NCI-H446 treated with DMSO at 0.1 percent for 48 hours (cell line): ENCODE measurements around the gene MAP3K3.

Experiments
- DNase-seq: peaks from one replicate; lab custom pipeline; 2025; lab: John Stamatoyannopoulos, UW

MAP3K3 gene

GRCh38 chr17:63652106-63652505 lies 29.9 kb downstream of the MAP3K3 start:
- no peak for DNase-seq

GRCh38 chr17:63653050-63653449 lies 30.8 kb downstream of the MAP3K3 start:
- no peak for DNase-seq

- no peak for DNase-seq
Measured at GRCh38 chr17:63657786-63658185, 35.6 kb downstream of the MAP3K3 start.

DNA sequence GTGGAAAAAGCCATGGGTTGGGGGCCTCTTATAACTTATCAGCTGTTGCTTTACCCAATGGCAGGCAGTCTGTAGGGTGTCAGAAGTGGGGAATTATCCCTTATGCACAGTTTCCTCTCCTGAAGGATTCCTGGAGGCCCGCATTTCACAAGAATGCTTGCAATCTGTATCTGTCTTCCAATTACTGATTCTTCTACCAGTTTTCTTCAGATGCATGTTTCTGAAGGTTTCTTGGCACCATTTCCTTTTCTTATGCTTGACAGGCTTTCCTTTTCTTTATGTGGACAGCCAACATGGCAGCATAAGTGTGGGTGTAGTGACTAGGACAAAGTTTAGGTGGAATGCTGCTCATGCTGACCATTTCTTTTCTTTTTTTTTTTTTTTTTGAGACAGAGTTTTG lies 36.1 kb downstream of the MAP3K3 start:
- no peak for DNase-seq

DNA sequence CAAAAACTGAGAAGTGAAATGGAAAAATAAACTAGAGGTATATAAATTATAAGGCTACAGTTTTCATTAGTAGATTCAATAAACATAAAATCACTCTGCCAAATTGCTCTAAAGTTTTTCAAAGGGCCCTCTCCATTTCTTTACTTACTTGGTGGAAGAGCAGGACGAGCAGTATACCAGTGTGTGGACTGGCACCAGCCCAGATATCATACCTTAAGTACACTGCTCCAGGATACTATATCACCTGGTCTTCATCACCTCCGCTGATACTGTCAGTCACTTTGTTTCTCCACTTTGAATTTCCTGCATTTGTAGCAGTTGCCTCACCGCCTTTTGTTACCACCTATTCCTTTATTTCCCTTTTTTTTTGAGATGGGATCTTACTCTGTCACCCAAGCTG lies 37.6 kb downstream of the MAP3K3 start:
- no peak for DNase-seq

DNA sequence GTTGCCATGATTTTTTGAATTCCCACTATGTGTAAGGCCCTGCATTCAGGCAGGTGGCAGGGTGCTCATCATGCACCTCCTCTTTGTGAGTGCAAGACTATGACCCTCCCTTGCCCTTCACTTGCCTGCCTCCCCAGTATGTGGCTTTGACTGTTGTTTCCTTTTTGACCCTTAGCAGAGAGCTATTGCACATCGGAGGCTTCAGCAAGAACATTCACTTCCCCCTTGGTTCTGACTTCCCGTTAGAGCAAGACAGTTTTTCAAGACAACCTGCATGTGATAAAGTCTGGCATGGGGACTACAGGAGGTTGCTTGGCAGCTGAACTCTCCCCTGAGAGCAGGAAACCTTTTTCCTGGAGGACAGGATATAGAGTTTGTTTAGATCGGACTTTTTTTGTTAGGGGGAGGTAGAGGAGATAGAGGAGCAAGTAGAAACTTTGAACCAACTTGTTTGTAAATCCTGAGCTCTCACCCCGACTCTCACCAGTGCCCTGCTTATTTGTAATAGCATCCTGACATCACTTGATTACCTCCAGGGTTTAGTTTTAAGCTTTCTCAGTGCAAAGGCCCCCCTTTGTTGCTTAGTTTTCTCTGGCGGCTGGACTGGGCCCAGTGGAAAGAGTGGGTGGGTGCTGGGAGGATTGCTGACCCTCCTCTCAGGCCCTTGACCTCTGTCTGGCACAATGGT lies 43.5 kb downstream of the MAP3K3 start:
- DNase-seq, result no peak

GRCh38 chr17:63672856-63673255 lies 50.6 kb downstream of the MAP3K3 start:
- no peak for DNase-seq

DNA sequence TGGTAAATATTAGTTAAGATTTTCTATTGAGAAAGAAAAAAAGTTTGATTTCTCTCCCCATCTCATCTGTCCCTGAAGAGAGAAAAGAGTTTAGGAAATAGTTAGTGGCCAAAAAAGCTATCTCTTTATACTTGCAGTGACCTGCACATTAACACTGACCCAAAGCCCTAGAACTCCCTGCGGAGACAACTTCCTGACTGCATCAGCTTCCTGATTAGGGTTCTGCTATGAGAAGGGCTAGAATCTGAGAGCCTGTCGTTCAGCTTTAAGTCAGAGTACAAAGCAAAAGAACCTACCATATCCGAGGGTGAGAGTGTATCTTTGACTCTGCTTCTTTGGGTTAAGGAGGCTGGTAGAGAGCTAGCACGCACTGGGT lies 53.0 kb downstream of the MAP3K3 start:
- DNase-seq, result no peak

DNA sequence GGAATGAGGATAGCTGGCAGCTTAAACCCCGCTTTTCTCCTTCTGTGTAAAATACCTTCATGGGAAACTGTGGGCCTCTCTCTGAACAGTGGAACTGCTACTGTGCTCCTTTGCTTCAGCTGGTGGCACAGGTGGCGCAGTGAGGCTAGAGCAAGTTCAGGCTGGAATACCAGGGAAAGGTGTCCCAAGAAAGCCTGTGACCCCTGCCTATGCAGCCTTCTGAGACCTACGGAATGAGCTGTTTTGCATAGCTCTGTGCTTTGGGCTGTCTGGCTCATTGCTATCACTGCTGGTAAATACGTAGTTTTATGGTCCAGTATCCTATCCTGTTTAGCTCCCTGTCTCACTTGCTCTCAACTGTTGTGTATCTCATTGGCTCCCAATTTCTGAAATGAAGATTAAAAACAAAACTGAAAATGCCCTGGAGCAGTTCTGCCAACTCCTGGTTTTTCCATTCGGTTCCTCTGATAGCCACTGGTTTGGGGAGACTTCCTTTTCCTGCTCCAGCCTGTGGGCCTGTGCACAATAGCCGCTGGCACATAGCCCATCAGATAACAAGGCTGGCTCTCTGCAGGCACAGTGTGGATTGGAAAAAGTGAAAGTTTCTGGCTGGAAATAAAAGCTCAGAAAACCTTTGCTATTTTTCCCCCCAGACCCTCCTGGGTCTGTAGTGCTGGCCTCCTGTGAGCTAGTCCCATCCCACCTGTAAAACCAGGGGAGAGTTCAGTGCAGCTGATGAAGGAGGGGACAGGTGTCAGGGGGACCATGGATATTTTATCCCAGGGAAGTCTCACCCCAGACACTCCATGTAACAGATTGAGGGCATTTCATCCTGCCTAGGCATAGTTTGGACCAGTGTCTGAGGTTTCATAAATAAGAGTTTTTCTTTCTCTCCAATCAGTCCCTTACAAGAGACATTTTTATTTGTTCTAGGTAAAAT lies 53.7 kb downstream of the MAP3K3 start:
- DNase-seq, result no peak

DNA sequence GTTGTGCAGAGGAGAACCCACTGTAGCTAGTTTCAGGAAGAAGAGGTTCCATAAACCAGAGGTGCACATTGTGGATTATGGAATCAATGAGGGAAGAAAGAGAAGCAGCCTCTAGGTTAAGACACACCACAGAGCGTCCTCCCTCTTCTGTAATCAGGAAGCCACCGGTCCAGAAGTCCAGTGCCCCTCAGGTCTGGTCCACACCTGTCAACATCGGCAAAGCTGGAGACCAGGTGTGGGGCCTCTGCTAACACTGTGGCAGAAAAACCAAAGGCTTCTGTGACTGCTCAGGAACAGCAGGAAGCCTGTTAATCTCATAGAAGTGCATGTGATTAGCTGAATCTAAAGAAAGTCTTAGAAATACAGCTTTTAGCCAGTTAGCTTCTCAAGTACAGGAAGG lies 54.4 kb downstream of the MAP3K3 start:
- DNase-seq, result no peak

DNA sequence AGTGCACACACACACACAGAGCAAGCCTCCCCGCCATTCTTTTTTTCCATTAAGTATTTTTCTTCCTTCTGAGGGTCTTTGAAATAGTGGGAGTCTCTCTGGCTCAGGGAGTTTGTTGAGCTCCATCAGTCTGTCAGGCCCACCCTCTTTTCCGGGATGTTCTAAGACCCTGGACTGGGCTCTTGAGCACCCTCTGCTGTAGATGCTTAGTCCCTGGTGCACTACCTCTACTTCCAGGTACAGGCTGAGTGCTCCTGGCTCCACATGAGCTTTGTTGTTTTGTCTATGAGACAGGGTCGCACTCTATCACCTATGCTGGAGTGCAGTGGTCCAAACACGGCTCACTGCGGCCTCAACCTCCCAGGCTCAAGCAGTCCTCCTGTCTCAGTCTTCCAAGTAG lies 57.0 kb downstream of the MAP3K3 start:
- DNase-seq, result no peak

GRCh38 chr17:63680700-63681099 lies 58.5 kb downstream of the MAP3K3 start:
- DNase-seq, result no peak

DNA sequence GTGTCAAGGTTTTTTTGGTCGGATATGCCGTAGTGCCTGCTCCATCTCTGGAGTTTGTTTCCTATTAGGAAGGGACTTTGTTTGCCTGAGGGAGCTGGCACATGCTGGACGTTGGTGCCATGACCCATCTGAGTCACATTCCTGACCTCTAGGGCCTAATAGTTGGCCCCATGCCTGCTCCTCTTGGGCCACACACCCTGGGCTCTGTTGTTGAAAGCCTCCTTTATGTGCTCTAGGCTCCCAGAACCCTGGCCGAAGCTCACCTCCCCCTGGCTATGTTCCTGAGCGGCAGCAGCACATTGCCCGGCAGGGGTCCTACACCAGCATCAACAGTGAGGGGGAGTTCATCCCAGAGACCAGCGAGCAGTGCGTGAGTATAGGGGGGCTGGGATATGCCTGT lies 59.3 kb downstream of the MAP3K3 start:
- DNase-seq, result no peak

GRCh38 chr17:63682441-63682840 lies 60.2 kb downstream of the MAP3K3 start:
- DNase-seq, result no peak

- DNase-seq, result no peak
Measured at GRCh38 chr17:63682981-63683380, 60.8 kb downstream of the MAP3K3 start.

GRCh38 chr17:63685041-63685440 lies 62.8 kb downstream of the MAP3K3 start:
- peak; percentile 82 for DNase-seq

DNA sequence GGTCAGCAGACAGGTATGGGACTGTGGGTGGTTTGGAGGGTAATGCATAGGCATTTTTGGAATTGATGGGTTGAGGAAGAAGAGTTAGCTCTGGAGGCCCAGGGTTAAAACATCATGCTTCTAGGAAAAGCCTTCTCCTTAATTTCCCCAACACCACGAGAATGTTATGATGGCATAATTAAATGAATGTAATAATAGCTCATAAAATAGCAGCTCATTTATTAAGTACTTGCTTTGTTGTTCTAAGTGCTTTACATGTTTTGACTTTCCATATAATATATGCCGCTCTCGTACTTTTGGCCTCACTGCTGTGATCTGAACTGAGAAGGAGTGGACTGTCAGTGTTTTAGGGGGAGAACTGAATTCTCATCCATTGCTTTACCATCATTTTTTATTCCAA lies 63.4 kb downstream of the MAP3K3 start:
- DNase-seq, result no peak

DNA sequence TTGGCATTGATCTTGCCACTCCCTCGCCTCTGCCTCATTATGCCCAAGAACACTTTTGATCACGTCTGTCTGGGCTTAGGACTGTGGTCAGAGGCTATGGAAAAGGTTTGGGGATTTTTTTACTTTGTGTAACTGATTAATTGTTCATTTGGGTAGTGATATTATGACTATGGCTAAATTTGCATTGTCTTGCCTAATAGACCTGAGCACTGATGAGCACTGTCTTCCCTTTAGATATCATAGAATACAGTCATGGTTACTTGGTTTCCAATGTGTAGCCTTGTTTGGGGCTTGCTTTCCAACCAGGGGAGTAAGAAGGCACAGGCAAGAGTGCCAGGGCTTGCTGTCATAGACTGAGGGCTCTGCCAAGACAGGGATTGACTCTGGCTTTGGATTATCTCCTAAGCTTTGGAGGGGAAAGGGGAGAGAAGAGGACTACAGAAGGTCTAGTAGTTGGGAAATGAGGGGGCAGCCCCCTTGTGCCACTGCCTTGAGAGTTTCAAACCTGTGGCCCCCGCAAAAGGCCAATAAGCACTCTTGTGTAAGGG lies 64.0 kb downstream of the MAP3K3 start:
- DNase-seq, result no peak

- DNase-seq, result no peak
Measured at GRCh38 chr17:63688396-63689020, 66.3 kb downstream of the MAP3K3 start.

DNA sequence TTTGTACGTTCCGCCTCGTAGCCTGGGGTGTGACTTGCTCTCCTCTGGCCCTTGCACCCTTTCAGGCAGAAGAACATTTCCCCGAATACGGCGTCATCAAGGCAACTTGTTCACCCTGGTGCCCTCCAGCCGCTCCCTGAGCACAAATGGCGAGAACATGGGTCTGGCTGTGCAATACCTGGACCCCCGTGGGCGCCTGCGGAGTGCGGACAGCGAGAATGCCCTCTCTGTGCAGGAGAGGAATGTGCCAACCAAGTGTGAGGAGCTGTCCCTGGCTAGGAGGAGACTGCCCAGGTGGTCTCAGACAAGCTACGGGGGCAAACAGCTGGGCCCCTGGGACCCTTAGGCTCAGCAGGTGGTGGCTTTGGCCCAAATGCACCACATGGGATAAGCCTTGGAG lies 67.3 kb downstream of the MAP3K3 start:
- DNase-seq, result no peak

DNA sequence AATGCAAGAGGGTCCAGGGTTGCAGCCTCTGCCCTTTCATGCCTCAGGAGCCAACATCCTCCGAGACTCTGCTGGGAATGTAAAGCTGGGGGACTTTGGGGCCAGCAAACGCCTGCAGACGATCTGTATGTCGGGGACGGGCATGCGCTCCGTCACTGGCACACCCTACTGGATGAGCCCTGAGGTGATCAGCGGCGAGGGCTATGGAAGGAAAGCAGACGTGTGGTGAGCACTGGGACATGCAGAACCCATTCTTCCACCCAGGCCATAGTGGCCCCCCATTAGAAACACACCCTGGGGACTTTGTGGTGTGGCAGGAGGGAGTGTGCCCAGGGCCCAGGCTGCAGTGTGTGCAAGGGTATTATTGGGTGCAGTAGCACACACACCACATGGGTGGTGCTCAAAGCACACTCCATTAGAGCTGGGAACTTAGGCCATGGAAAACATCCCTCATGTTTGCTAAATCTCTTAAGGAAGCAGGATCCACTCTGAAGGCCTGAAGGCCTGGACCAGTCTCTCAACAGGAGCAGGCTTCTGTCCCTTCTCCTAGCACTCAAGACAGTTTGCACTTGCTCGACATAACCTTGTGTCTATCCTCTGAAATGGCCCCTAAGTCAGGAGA lies 70.1 kb downstream of the MAP3K3 start:
- DNase-seq, result no peak

DNA sequence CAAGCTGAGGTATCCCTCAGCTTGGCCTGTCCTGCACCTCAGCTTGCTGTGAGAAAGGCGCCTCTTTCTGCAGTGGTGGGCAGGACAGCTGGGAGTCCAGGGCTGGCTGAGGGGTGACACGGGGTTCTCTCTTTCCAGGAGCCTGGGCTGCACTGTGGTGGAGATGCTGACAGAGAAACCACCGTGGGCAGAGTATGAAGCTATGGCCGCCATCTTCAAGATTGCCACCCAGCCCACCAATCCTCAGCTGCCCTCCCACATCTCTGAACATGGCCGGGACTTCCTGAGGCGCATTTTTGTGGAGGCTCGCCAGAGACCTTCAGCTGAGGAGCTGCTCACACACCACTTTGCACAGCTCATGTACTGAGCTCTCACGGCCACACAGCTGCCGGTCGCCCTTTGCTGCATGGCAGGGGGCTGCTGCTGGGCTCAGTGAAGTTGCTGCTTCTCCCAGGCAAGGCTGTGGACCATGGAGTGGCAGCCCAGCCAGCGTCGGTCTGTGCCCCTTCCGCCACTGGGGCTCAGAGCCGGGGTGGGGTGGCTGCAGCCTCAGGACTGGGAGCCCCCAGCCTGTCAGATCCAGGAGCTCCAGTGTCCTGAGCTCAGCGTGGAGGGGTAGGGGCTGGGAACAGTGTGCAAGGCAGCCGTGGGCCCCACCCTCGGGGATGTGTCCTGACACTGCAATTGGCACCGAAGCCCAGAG lies 71.3 kb downstream of the MAP3K3 start:
- DNase-seq, result no peak
